ENCODE measurements around the gene EGFLAM. TPM values are rescaled to one million over a fixed set of nuclear protein-coding genes. Genes with fewer than 3 reads are reported as not detected.

The EGFLAM gene
- total RNA-seq, 1 experiment from 2014 or later = 9.3 TPM

- TF ChIP-seq CTCF (IDR thresholded peaks at IDR 0.05; ENCODE audit: unreplicated experiment) = no peak
- peak overlapping the region; percentile 75 for H3K27ac Mint-ChIP-seq (ENCODE audit: low read depth, unreplicated experiment)
- no TSS peak for BruUV-seq (replicated peaks)
- no peak for DNase-seq (ENCODE audit: unreplicated experiment)
- ChIA-PET CTCF (interaction anchor here (0.6 to 3.1 kb wide), 6 partner anchors 9 to 453 kb away, joined by 3 to 16 read pairs (median 3); no protein-coding TSS in a partner anchor), POLR2A (interaction anchor here (1.0 to 2.2 kb wide), 3 partner anchors 23 to 57 kb away, joined by 3 to 13 read pairs (median 4); no protein-coding TSS in a partner anchor)
- intact Hi-C loops (cut with micrococcal nuclease) = no loop called here
- H3K4me1 Mint-ChIP-seq (ENCODE audit: insufficient read depth, unreplicated experiment) = peaks cover 21% of the 10 kb centered on the region
- H3K36me3 Mint-ChIP-seq (ENCODE audit: insufficient read depth, unreplicated experiment) = no peaks in the 10 kb centered on the region
- no peaks in the 10 kb centered on the region for H3K9me3 Mint-ChIP-seq (ENCODE audit: unreplicated experiment)
- H3K27me3 Mint-ChIP-seq (ENCODE audit: insufficient read depth, unreplicated experiment) = no peaks in the 10 kb centered on the region
- no peak overlapping the region for H3K4me3 Mint-ChIP-seq (ENCODE audit: unreplicated experiment)
Observed at GRCh38 chr5:38468978-38469706, 210.8 kb downstream of the EGFLAM start.

GRCh38 chr5:38469707-38470267, 211.4 kb downstream of the EGFLAM start:
- no peak for DNase-seq (ENCODE audit: unreplicated experiment)
- H3K27ac Mint-ChIP-seq (ENCODE audit: low read depth, unreplicated experiment) = no peak overlapping the region
- H3K9me3 Mint-ChIP-seq (ENCODE audit: unreplicated experiment) = no peaks in the 10 kb centered on the region
- POLR2A ChIA-PET = no interaction called here
- no TSS peak for BruUV-seq (replicated peaks)
- no peak overlapping the region for H3K4me3 Mint-ChIP-seq (ENCODE audit: unreplicated experiment)
- TF ChIP-seq CTCF (IDR thresholded peaks at IDR 0.05; ENCODE audit: unreplicated experiment) = no peak
- intact Hi-C loops (cut with micrococcal nuclease) = no loop called here
- no peaks in the 10 kb centered on the region for H3K36me3 Mint-ChIP-seq (ENCODE audit: insufficient read depth, unreplicated experiment)
- peaks cover 21% of the 10 kb centered on the region for H3K4me1 Mint-ChIP-seq (ENCODE audit: insufficient read depth, unreplicated experiment)
- H3K27me3 Mint-ChIP-seq (ENCODE audit: insufficient read depth, unreplicated experiment) = no peaks in the 10 kb centered on the region
- CTCF ChIA-PET = interaction anchor here (1.2 to 3.1 kb wide), 2 partner anchors 28 to 452 kb away, joined by 3 to 16 read pairs; no protein-coding TSS in a partner anchor

GRCh38 chr5:38471709-38472108, 213.3 kb downstream of the EGFLAM start:
- POLR2A ChIA-PET = interaction anchor here (0.6 kb wide), 1 partner anchor 166 kb away, joined by 3 read pairs; no protein-coding TSS in a partner anchor
- intact Hi-C loops (cut with micrococcal nuclease) = no loop called here
- no peak for TF ChIP-seq CTCF (IDR thresholded peaks at IDR 0.05; ENCODE audit: unreplicated experiment)

GRCh38 chr5:38472541-38472940, 214.2 kb downstream of the EGFLAM start:
- DNase-seq (ENCODE audit: unreplicated experiment) = no peak
- H3K4me1 Mint-ChIP-seq (ENCODE audit: insufficient read depth, unreplicated experiment) = peaks cover 20% of the 10 kb centered on the region
- H3K27ac Mint-ChIP-seq (ENCODE audit: low read depth, unreplicated experiment) = no peak overlapping the region
- BruUV-seq (replicated peaks) = no TSS peak
- POLR2A ChIA-PET = no interaction called here
- no peaks in the 10 kb centered on the region for H3K9me3 Mint-ChIP-seq (ENCODE audit: unreplicated experiment)
- TF ChIP-seq CTCF (IDR thresholded peaks at IDR 0.05; ENCODE audit: unreplicated experiment) = no peak
- no peak overlapping the region for H3K4me3 Mint-ChIP-seq (ENCODE audit: unreplicated experiment)
- intact Hi-C loops (cut with micrococcal nuclease) = no loop called here
- CTCF ChIA-PET = no interaction called here
- no peaks in the 10 kb centered on the region for H3K36me3 Mint-ChIP-seq (ENCODE audit: insufficient read depth, unreplicated experiment)
- no peaks in the 10 kb centered on the region for H3K27me3 Mint-ChIP-seq (ENCODE audit: insufficient read depth, unreplicated experiment)

More at GRCh38 chr5:38471709-38472108, 213.3 kb downstream of the EGFLAM start:
- no peak for DNase-seq (ENCODE audit: unreplicated experiment)
- CTCF ChIA-PET = interaction anchor here (0.6 kb wide), 1 partner anchor 202 kb away, joined by 3 read pairs; no protein-coding TSS in a partner anchor
- no TSS peak for BruUV-seq (replicated peaks)
- Mint-ChIP-seq H3K27ac (ENCODE audit: low read depth, unreplicated experiment) (no peak overlapping the region), H3K4me3 (ENCODE audit: unreplicated experiment) (no peak overlapping the region), H3K4me1 (ENCODE audit: insufficient read depth, unreplicated experiment) (peaks cover 21% of the 10 kb centered on the region), H3K36me3 (ENCODE audit: insufficient read depth, unreplicated experiment) (no peaks in the 10 kb centered on the region), H3K27me3 (ENCODE audit: insufficient read depth, unreplicated experiment) (no peaks in the 10 kb centered on the region), H3K9me3 (ENCODE audit: unreplicated experiment) (no peaks in the 10 kb centered on the region)

Data from MCF 10A (cell line).